ENCODE data around the gene HAL. TPM values are rescaled to one million over a fixed set of nuclear protein-coding genes. Genes with fewer than 3 reads are reported as not detected.

Gene HAL
- total RNA-seq, 1 donor: not detected

- DNase-seq (ENCODE audit: low read depth): no peak
Observed at GRCh38 chr12:95997276-95997675, 1.1 kb upstream of the HAL start.

DNA sequence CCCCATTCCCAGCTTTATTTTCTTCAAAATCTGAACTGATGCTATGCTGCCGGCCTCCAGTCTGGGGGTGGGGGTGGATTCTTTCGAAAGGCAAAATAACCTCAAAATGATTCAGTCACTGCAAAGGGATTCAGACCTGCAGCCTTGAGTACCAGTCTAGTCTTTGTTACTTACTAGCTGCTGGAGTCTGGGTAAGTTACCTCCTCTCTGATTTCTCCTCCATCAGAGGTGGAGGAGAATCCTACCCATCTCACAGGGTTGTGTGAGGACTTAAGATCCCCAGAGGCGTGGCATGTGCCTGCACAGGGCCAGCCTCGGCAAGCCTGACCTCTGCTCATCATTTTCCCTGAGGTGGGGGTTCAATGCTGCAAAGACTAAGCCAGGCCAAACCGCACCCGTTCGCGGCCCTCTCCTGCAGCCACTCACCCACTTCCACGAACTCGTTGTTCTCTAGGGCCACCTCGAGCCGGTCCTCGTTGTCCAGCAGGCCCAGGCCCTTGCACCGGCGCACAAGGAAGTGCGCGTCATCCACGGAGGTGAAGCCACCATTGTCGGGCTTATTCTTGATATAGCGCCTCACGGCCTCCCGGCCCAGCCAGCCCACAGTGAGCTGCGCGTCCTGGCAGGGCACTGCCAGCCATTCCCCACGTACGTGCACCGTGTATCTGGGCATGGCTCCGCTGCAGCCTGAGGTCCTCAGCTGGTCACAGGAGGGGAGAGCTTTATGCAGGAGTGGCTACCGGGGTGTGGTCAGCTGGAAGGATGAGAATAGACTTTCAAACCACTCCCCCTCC is 709 bp downstream of the HAL start:
- no peak for TF ChIP-seq CTCF (IDR thresholded peaks at IDR 0.05; ENCODE audit: insufficient read depth, low read depth, low read length)
- no peak overlapping the region for H3K4me3 ChIP-seq (ENCODE audit: low read depth, low read length)
- DNase-seq (ENCODE audit: low read depth): no peak

More at GRCh38 chr12:95997276-95997675, 1.1 kb upstream of the HAL start:
- no peak overlapping the region for H3K4me3 ChIP-seq (ENCODE audit: low read depth, low read length)
- no peak for TF ChIP-seq CTCF (IDR thresholded peaks at IDR 0.05; ENCODE audit: insufficient read depth, low read depth, low read length)

DNA sequence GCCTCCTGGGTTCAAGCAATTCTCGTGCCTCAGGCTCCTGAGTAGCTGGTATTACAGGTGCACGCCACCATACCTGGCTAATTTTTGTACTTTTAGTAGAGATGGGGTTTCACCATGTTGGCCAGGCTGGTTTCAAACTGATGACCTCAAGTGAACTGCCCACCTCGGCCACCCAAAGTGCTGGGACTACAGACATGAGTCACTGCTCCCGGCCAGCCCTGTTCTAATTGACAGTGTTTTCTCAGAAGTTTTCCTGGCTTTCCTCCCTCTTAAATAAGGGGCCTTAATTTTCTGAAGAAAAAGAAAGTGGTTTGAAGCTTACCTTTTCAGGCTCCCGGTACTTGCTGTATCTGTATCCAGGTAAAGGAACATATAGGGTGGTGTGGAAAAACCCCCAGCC is 1.7 kb downstream of the HAL start:
- no peak for TF ChIP-seq CTCF (IDR thresholded peaks at IDR 0.05; ENCODE audit: insufficient read depth, low read depth, low read length)
- DNase-seq (ENCODE audit: low read depth): no peak
- no peak overlapping the region for H3K4me3 ChIP-seq (ENCODE audit: low read depth, low read length)

DNA sequence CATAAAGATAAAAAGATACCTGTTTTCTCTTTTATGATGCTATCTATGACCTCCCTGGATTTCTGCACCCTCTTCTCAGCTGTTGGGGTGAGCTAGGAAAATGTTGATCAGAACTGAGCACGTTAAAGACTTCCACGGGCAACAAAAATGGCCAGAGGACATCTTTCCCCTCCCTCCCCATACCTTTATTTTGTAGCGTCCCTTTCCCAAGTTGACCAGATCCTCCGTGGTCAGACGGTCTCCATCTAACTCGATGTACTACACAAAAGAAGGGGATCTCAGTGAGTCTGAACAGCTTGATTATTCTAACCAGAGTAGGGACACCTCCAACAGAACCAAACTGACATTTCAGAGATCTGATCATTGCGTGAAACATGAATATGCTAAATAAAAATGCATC is 2.2 kb downstream of the HAL start:
- no peak overlapping the region for H3K4me3 ChIP-seq (ENCODE audit: low read depth, low read length)
- no peak for TF ChIP-seq CTCF (IDR thresholded peaks at IDR 0.05; ENCODE audit: insufficient read depth, low read depth, low read length)
- DNase-seq (ENCODE audit: low read depth): no peak

GRCh38 chr12:95990136-95990535 is 6.0 kb downstream of the HAL start:
- no peak for TF ChIP-seq CTCF (IDR thresholded peaks at IDR 0.05; ENCODE audit: insufficient read depth, low read depth, low read length)
- no peak overlapping the region for H3K4me3 ChIP-seq (ENCODE audit: low read depth, low read length)
- DNase-seq (ENCODE audit: low read depth): no peak

- TF ChIP-seq CTCF (IDR thresholded peaks at IDR 0.05; ENCODE audit: insufficient read depth, low read depth, low read length): no peak
- DNase-seq (ENCODE audit: low read depth): no peak
- H3K4me3 ChIP-seq (ENCODE audit: low read depth, low read length): no peak overlapping the region
Observed at GRCh38 chr12:95989504-95990123, 6.5 kb downstream of the HAL start.
